CD14-positive monocyte (primary cell): ENCODE data around the gene TBC1D9B. TPM values are rescaled to one million over a fixed set of nuclear protein-coding genes. Genes with fewer than 3 reads are reported as not detected.

Source experiments
- DNase-seq, 3 donors: peaks; one replicate each; pipeline ENCODE4 v3.0.0-alpha.2; 2011 to 2022
- H2AFZ ChIP-seq: 2 replicates; pipeline ENCODE4 v1.6.0; 2012; ENCODE audit warnings: mild to moderate bottlenecking, low read depth, low read length, inconsistent platforms; ENCODE audit not compliant: insufficient read depth, poor library complexity, severe bottlenecking
- H3K27ac ChIP-seq, 2 donors: 1 replicate in 1 of 2; 2 replicates in 1 of 2; pipeline ENCODE4 v1.5.1; 2012 to 2013; ENCODE audit warnings: low read length in 2 of 2, control low read depth in 1 of 2, inconsistent platforms in 1 of 2, low read depth in 1 of 2, mild to moderate bottlenecking in 1 of 2
- H3K27me3 ChIP-seq, 2 donors: one replicate each; pipeline versions ENCODE4 v1.6.0 to v1.6.1; 2011 to 2013; ENCODE audit warnings: low read length in 2 of 2; ENCODE audit not compliant: control insufficient read depth in 2 of 2, insufficient read depth in 2 of 2
- H3K36me3 ChIP-seq, 2 donors: replicated peaks in 1 of 2; 1 replicate in 1 of 2; 2 replicates in 1 of 2; pipeline versions ENCODE4 v1.5.1 to v1.6.1; 2012 to 2013; ENCODE audit warnings: low read length in 2 of 2, control low read depth in 1 of 2, inconsistent platforms in 1 of 2, mild to moderate bottlenecking in 1 of 2; ENCODE audit not compliant: insufficient read depth in 2 of 2, control insufficient read depth in 1 of 2
- H3K4me1 ChIP-seq, 2 donors: 1 replicate in 1 of 2; 2 replicates in 1 of 2; pipeline versions ENCODE4 v1.5.1 to v1.6.1; 2012 to 2013; ENCODE audit warnings: low read length in 2 of 2, control low read depth in 1 of 2, inconsistent platforms in 1 of 2, mild to moderate bottlenecking in 1 of 2, moderate library complexity in 1 of 2; ENCODE audit not compliant: insufficient read depth in 2 of 2, control insufficient read depth in 1 of 2
- H3K4me2 ChIP-seq: replicated peaks from 2 replicates; pipeline ENCODE3; 2012; ENCODE audit warnings: low read length, moderate library complexity, mild to moderate bottlenecking; ENCODE audit not compliant: poor library complexity, severe bottlenecking; ENCODE audit errors: extremely low read depth
- H3K4me3 ChIP-seq, 3 experiments: fragments of 200-600 bp in 1 of 3; sonication (generic) in 1 of 3; replicated peaks in 1 of 3; 1 replicate in 2 of 3; 2 replicates in 1 of 3; pipeline ENCODE4 v1.5.1; 2011 to 2013; ENCODE audit warnings: low read length in 3 of 3, mild to moderate bottlenecking in 3 of 3, control low read depth in 2 of 3, low read depth in 2 of 3, inconsistent platforms in 1 of 3, moderate library complexity in 1 of 3
- H3K79me2 ChIP-seq: 2 replicates; pipeline ENCODE4 v1.6.0; 2012; ENCODE audit warnings: mild to moderate bottlenecking, control low read depth, inconsistent platforms, low read length, moderate library complexity; ENCODE audit not compliant: insufficient read depth
- H3K9ac ChIP-seq: 2 replicates; pipeline ENCODE4 v1.6.0; 2017; ENCODE audit warnings: low read length, mild to moderate bottlenecking; ENCODE audit not compliant: insufficient read depth, poor library complexity, severe bottlenecking
- H3K9me3 ChIP-seq, 2 donors: replicated peaks in 1 of 2; 1 replicate in 1 of 2; 2 replicates in 1 of 2; pipeline versions ENCODE4 v1.5.1 to v1.6.1; 2012 to 2013; ENCODE audit warnings: low read length in 2 of 2, control low read depth in 1 of 2; ENCODE audit not compliant: control insufficient read depth in 1 of 2, insufficient read depth in 1 of 2
- H4K20me1 ChIP-seq: 2 replicates; pipeline ENCODE4 v1.6.0; 2012; ENCODE audit warnings: mild to moderate bottlenecking, low read length, control low read depth, moderate library complexity; ENCODE audit not compliant: insufficient read depth
- H3K27ac Mint-ChIP-seq, 7 donors: one replicate each; pipeline ENCODE4 v1.8.0; 2020; ENCODE audit warnings: mild to moderate bottlenecking in 7 of 7, mixed read lengths in 7 of 7, moderate library complexity in 6 of 7, inconsistent platforms in 2 of 7
- H3K27me3 Mint-ChIP-seq, 3 donors: one replicate each; pipeline ENCODE4 v1.8.0; 2021 to 2022; ENCODE audit warnings: low read depth in 3 of 3, mild to moderate bottlenecking in 3 of 3, mixed read lengths in 3 of 3, moderate library complexity in 3 of 3, inconsistent platforms in 1 of 3
- H3K36me3 Mint-ChIP-seq, 2 donors: one replicate each; pipeline ENCODE4 v1.8.0; 2020; ENCODE audit warnings: mixed read lengths in 2 of 2, inconsistent platforms in 1 of 2, mild to moderate bottlenecking in 1 of 2
- H3K4me1 Mint-ChIP-seq: one replicate; pipeline ENCODE4 v1.8.0; 2020; ENCODE audit warnings: mild to moderate bottlenecking, mixed read lengths
- H3K4me3 Mint-ChIP-seq, 2 donors: one replicate each; pipeline ENCODE4 v1.8.0; 2020; ENCODE audit warnings: mild to moderate bottlenecking in 2 of 2, mixed read lengths in 2 of 2, moderate library complexity in 1 of 2
- H3K9me3 Mint-ChIP-seq, 7 donors: one replicate each; pipeline ENCODE4 v1.8.0; 2020 to 2022; ENCODE audit warnings: mixed read lengths in 7 of 7, mild to moderate bottlenecking in 6 of 7, moderate library complexity in 6 of 7, inconsistent platforms in 2 of 7
- CTCF ChIP-seq: fragments of 200-600 bp; IDR thresholded peaks from one replicate; pipeline ENCODE4 v1.8.0; 2022; ENCODE audit warnings: antibody characterized with exemption, mild to moderate bottlenecking
- whole genome bisulfite sequencing: methylation state at CpG from one replicate; pipeline ENCODE4 v1.1.5; 2013; ENCODE audit warnings: missing lambda C conversion rate; ENCODE audit not compliant: insufficient coverage; 5-methylcytosine and 5-hydroxymethylcytosine counted together
- intact Hi-C, 2 donors: fragments of 100-400 bp; cut with micrococcal nuclease; formaldehyde crosslinking; loops; one replicate each; pipeline versions ENCODE4 v1.15.0 to v1.15.1; 2023
- polyA plus RNA-seq, 3 donors: library from polyadenylated mRNA; depleted of rRNA in 1 of 3; unstranded in 2 of 3; stranded (reverse) in 1 of 3; fragments of 300-500 nt in 2 of 3; fragments of >200 nt in 1 of 3; fragmentation: Illumina TruSeq in 2 of 3; gene quantifications; 1 replicate in 2 of 3; 2 replicates in 1 of 3; pipeline ENCODE4 v1.2.3, GENCODE V29; 2012 to 2021

Gene TBC1D9B
- polyA plus RNA-seq, 3 donors = 13.4 to 116 (median 26.3) TPM

DNA sequence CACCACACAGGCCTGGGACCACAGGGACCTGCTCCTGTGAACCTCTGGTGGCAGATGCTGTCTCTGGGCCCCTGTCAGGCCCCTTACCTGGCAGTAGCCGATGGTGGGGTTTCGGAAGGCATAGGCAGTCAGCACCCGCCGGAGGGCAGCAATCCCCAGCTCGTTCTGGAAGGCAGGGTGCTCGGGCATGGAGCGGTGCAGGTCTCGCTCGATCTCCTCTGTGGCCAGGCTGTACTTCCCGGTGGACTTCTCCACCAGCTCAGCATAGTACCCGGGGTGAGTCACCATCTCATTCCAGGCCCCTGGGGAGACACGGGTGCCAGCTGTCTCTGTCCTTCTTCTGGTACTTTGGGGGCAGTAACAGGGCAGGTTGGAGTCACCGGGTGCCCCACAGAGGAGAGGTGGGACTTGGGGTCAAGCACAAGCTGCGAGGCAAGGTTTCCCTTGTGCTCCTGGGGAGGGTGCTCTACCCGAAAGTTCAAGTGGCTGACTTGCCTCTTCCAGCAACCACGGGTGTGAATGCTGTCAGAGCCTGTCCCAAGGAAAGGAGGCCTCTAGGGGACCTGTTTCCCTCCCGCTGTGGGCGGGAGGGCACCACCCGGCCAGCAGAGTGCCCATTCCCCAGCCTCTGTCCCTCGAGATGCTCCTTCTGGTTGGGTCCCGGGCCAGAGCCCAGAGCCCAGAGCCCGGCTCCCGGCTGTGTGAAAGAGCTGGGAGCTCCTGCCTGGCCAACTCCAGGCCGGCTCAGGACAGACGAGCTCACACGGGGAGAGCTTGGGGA, 29.3 kb downstream of the TBC1D9B start:
- no peaks in the 10 kb centered on the region for H3K79me2 ChIP-seq
- H3K9me3 ChIP-seq = peaks cover 8 to 9% of the 10 kb centered on the region in 2 donors
- no peak overlapping the region for H2AFZ ChIP-seq
- H3K4me1 Mint-ChIP-seq = peaks cover 9% of the 10 kb centered on the region
- peaks cover 5 to 13% (median 11%) of the 10 kb centered on the region in 7 donors for H3K9me3 Mint-ChIP-seq
- no peak for TF ChIP-seq CTCF
- H3K9ac ChIP-seq = no peak overlapping the region
- WGBS = 98% methylated on average over 25 of the region's 26 CpGs
- H3K4me1 ChIP-seq = peaks cover 9 to 10% of the 10 kb centered on the region in 2 donors
- no peaks in the 10 kb centered on the region for H3K27me3 ChIP-seq
- no peak overlapping the region for H3K4me3 Mint-ChIP-seq
- H3K4me2 ChIP-seq = no peak overlapping the region
- intact Hi-C loops = no loop called here
- peak overlapping the region in 1 of 7 donors; percentile 12 for H3K27ac Mint-ChIP-seq
- H3K36me3 ChIP-seq = peaks cover 60 to 86% of the 10 kb centered on the region in 2 donors
- H3K4me3 ChIP-seq = no peak overlapping the region
- no peak overlapping the region for H3K27ac ChIP-seq
- peaks cover 60 to 83% of the 10 kb centered on the region in 2 donors for H3K36me3 Mint-ChIP-seq
- no peak for DNase-seq
- peaks cover 0 to 1% (median 0%) of the 10 kb centered on the region in 3 donors for H3K27me3 Mint-ChIP-seq
- no peaks in the 10 kb centered on the region for H4K20me1 ChIP-seq

DNA sequence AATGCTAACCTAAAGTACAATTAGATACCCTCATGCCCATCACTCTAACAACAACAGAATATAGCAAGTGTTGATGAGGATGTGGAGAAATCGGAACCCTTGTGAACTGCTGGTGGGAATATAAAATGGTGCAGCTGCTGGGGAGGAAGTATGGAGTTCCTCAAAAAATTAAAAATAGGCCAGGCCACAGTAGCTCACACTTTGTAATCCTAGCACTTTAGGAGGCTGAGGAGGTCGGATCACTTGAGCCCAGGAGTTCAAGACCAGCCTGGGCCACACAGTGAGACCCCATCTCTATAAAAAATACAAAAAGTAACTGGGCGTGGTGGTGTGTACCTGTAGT, 31.1 kb downstream of the TBC1D9B start:
- Histone ChIP-seq H3K79me2 (no peaks in the 10 kb centered on the region), H3K9me3 (no peaks in the 10 kb centered on the region), H3K4me1 (peaks cover 9 to 10% of the 10 kb centered on the region in 2 donors), H3K36me3 (peaks cover 75 to 88% of the 10 kb centered on the region in 2 donors), H3K4me2 (no peak overlapping the region), H4K20me1 (no peaks in the 10 kb centered on the region), H3K4me3 (no peak overlapping the region), H3K27ac (peak overlapping the region; percentile 16 to 66), H2AFZ (no peak overlapping the region), H3K27me3 (no peaks in the 10 kb centered on the region), H3K9ac (no peak overlapping the region)
- TF ChIP-seq CTCF = no peak
- no peak for DNase-seq
- H3K9me3 Mint-ChIP-seq = no peaks in the 10 kb centered on the region
- peak overlapping the region; percentile 25 to 83 (median 71) for H3K27ac Mint-ChIP-seq
- H3K4me3 Mint-ChIP-seq = no peak overlapping the region
- intact Hi-C loops = no loop called here
- peaks cover 9% of the 10 kb centered on the region for H3K4me1 Mint-ChIP-seq
- H3K27me3 Mint-ChIP-seq = no peaks in the 10 kb centered on the region
- H3K36me3 Mint-ChIP-seq = peaks cover 59 to 84% of the 10 kb centered on the region in 2 donors
- 100% methylated on average over 1 of the region's 3 CpGs for WGBS
